HG03060 (cell line): ENCODE data around the gene TLX2.
A peak's percentile ranks its signal among the peaks of the same experiment; 100 is the strongest.

Experiments
- ATAC-seq: cut with Tn5 transposase; IDR thresholded peaks from one replicate; pipeline ENCODE4 v1.9.1; 2021; ENCODE audit warnings: low read depth, moderate number of reproducible peaks; ENCODE audit not compliant: unreplicated experiment

The TLX2 gene

GRCh38 chr2:74496997-74497776, 17.1 kb upstream of the TLX2 start:
- no peak for ATAC-seq

- no peak for ATAC-seq
Observed at GRCh38 chr2:74497777-74498499, 16.3 kb upstream of the TLX2 start.

- no peak for ATAC-seq
Observed at GRCh38 chr2:74498500-74499266, 15.6 kb upstream of the TLX2 start.

GRCh38 chr2:74499267-74499939, 14.8 kb upstream of the TLX2 start, which contains the start of gene LBX2:
Gene LBX2, minus strand, starts transcription at chr2:74499603. Its CDS starts 66 bp downstream, at chr2:74499537.
- no peak for ATAC-seq

DNA sequence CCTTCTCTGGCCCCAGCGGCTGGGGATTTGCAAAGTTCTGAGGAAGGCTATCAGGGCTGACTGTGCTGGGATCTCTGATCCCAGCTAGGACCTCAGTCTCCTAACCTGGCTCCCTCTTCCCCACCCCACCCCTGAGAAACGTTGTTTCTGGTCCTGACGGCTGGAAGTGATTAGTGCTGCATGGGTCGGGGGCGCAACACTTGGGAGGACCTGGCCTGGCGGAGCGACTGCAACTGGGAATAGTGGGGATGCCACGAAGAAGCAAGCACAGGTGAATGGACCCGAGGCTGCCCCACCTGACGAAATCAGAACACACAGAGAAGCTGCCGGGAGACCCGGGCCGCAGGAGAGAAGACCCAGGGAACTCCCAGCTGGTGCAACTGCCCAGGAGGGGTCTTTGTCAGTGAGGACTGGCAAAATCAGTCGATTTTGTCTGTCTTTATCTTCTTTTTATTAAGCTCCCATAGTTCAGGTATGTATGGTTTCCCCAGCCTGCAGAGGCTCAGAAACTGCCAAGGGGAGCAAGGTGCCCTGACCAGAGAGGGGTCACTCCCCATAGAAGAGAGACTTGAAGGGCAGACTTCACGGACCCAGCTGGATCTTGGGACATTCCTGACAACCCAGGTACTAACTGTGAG, 14.2 kb upstream of the TLX2 start:
- no peak for ATAC-seq

- ATAC-seq: no peak
Observed at GRCh38 chr2:74500578-74500946, 13.7 kb upstream of the TLX2 start.

DNA sequence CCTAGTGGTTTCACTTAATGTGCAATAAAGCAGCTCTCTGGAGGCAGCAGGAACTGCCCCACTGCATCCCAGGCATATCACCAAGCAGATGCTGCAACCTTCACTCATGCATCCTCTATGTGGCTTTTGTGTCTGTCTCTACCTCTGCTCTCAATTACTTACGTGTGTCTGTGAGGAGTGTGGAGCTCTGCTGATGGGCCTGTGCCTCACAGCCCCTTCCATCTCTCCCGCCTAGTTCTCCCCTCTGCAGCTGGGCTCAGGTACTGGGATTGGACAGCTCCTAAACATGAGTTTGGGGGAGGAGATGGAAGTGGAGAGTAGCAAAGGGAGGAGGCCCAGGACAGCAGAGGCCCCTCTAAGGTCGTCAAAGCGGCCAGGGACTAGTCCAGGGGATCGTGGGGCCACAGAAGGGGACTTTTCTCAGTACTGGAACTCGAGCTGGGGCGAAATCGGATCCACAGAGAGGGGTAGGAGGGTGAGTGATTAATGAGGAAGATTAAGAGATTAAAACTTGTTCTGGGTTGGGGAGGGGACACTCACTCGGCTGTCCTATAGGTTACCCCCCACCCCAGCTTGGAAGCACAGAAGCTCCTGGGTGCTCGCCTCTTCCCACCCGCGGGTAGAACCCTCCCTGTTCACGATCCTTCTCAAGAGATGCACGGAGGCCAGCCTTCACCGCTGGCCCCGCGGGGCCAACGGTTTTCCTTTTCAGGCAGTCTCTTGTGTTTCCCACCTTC, 12.7 kb upstream of the TLX2 start:
- no peak for ATAC-seq

GRCh38 chr2:74502147-74502719, 12.0 kb upstream of the TLX2 start:
- ATAC-seq: no peak

DNA sequence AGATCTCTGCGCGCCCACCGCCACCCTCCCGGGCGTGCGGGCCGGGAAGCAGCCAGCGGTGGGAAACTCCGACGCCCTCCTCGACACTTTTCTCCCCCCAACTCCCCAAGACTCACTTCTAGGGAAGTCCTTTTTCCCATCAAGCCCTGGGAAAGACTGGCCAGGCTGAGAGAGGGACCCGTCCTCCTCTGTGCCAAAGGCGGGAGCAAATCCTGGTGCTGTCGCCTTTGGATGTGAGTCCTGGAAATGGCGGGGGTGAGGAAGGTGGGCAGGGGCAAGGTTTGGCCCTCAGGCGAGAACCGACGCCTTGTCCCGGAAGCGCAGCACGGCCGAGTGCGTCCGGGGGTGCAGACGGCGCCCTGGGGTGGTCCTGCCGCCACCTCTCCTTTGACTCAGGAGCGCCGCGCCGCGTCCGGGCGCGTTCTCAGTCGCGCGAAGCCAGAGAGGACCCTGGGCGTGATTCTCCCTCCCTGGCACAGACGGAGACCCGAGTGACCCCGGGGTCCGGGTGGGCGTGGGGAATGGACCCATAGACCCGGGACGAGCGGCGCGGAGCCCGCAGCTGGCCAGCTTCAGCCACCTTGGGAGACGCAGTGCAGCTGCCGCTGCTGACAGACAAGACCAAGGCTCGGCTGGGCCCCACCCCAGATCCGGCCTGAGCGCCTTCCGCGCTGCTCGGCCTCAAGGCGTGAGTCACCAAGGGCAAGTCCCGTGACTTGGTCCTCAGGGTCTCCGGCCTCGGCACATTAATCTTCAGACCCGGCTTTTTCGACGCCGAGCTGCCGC, 11.3 kb upstream of the TLX2 start:
- no peak for ATAC-seq

DNA sequence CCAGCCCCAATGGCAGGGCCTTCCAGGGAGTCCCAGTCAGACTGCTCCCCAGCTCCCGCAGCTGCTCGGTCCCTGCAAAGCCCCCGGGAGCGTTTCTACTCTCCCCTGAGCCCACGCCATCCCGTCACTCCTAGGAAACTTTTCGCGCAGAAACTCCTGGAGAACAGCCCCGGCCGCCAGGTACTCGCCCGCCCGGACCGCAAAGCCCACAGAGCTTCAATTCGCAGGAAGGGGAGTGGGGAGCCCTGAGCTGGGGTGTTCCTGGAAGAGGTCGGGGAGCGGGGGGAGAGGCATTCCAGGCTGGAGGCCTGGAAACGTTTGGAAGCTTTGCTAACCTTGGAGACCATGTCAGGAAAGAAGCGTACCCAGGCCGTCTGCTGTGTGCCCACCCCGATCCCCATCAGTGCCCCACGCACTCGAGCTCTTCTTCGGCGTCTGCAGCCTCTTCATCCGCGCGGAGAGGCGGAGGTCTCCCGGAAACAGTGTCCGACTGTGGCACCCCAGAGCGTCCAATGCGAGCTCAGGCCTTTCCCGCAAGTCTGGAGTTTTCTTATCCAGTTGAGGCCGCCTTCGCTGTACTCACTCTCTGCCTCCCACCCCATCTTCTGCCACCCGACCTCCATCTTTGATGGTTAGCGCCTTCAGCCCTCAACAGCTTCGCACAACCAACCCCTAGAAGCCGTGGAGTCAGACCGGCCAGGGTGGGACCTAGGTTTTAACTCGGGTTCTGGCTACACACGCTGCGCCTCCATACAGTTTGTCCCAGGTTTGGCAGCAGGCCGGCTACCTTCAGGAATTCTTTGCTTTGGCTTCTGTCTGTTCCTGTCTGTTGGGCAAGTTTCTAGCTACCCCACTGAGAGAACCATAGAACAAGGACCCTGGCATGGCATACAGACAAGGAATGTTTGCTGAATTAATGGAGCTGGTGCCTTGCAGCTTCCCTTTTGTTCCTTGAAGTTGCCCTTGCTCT, 10.5 kb upstream of the TLX2 start:
- no peak for ATAC-seq

DNA sequence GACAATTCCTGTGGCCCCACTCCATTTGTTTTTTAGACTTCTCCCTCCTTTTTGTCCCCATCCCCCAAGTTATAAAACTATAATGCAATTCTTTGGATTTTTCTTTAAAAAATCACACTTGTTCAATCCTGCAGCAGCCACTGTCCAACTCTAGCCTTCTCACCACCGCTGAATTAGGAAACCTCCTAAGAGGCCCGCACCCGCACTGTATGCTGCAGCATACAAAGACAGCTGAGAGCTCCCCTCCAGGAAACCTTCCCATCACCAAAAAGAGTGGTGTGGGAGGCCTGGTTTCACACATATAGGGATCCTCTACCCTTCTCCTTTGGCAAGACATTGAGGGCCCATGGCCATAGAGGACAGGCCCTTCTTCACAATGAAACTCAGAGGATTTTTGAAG, 9.7 kb upstream of the TLX2 start:
- no peak for ATAC-seq

DNA sequence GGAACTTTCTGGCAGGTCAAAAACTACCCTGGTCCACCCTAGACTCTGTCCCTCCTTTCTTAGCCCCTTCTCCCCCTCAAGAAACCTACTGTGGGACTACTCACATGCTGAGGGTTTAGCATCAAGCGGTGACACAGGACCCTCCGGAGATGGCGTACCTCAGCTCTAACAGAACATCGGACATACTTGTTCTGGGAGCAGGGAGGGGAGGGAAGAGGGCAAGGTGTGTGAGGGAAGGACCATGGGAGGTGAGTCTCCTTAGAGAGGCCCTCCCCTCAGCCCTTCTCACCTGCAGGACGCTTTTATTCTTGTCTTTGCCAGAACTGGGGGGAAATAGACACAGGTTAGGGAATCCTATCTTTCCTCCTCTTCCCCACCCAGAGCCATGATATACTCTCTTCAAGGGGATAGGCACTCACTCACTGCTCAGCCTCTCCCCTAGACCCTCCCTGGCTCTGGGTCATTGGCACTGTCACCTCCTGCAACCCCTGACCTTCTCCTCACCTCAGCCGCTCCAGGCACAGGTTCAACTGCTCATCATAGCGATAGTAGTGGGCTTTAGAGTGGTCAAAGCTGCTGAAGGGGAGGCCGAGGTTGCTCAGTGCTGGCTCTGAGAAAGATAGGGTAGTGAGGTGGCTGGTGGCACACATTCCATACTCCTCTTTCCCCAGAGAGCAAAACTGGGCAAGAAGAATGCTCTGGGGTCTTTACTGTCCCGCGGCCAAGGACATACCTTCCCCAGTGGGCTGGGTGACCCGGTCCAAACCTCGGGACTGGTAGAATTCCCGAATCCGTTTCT, 8.6 kb upstream of the TLX2 start:
- no peak for ATAC-seq

- peak; percentile 80 for ATAC-seq
Observed at GRCh38 chr2:74507145-74507925, 6.9 kb upstream of the TLX2 start, which contains the start of gene PCGF1. Gene PCGF1, minus strand, starts transcription at chr2:74507695. Its CDS starts 27 bp downstream, at chr2:74507668.

- no peak for ATAC-seq
Observed at GRCh38 chr2:74507926-74508520, 6.2 kb upstream of the TLX2 start.

- no peak for ATAC-seq
Observed at GRCh38 chr2:74510272-74510671, 4.0 kb upstream of the TLX2 start.
